Ramos (cell line): ENCODE data around the gene CHRNA5.

Source experiments
- in situ Hi-C: fragments of 300-500 bp; cut with MboI; formaldehyde crosslinking; loops from one replicate; pipeline ENCODE4 v1.14.3; 2022; ENCODE audit warnings: low sequenced_read_pairs; ENCODE audit not compliant: unreplicated experiment

CHRNA5 gene

DNA sequence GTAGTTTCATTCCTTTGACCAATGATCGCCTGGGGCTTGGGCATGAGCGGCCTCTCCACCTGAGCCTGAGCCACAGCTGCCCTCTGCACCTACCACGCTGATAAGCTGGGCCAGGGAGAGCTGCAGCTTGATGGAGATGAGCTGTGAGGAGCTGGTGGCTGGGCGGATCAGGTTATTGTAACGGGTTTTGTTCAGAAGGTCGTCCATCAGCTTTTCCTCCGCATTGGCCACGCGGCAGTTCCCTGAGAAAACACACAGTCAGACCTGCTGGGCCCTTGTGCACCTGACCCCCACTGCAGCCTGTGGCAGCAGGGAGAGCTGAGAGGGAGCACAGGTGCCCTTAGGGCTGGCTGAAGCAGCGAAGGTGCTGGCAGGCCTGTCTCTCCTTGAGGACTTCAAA lies 70.0 kb downstream of the CHRNA5 start:
- in situ Hi-C loops: no loop called here

DNA sequence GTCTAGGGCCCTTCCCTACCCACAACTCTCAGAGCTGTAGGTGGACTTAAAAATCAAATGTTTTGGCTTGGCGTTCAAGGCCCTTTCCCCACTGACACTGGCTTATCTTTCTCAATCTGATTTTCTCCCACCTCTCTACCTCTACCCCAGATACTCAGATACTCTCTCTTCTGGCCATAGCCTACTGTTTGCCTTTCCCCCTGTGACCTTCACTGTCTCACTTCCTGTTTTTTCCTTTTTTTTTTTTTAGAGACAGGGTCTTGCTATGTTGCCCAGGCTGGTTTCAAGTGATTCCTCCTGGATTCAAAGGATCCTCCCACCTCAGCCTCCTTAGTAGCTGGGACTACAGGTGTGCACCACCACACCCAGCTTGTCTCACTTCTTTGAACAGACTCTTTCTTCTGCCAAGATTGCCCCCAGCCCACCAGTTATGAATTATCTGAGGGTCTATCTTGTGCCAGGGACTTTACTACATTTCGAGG lies 71.1 kb downstream of the CHRNA5 start:
- in situ Hi-C loops: no loop called here

DNA sequence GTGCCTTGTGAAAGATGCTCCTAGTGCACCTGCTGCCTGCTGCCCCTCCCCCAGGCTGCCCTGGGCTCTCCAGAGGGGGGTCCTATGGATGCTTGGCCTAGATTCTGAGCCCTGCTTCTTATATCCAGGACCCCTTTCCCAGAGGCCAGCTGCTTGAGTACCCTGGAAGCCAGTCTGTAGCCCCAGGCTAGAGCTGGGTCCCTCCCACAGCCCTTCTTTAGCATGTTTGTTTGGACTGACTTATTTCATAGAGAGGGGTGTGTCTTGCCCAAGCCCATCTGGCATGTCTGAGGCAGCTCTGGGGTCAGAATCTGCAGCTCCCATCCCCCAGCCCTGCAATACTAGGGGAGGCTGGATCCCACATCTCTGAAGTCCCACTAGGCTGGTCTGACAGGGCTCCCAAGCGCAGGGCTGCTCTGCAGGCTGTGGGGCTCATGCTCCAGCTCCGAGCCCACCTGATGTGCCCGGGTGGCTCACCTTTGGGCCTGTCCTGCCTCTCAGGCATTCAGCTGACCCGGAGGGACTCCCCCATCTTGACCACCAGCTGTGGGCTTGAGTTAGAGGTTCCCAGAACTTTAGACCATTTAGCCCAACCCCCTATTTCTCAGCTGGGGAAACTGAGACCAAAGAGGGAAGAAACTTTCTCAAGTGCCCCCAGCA lies 72.6 kb downstream of the CHRNA5 start:
- in situ Hi-C loops: no loop called here

DNA sequence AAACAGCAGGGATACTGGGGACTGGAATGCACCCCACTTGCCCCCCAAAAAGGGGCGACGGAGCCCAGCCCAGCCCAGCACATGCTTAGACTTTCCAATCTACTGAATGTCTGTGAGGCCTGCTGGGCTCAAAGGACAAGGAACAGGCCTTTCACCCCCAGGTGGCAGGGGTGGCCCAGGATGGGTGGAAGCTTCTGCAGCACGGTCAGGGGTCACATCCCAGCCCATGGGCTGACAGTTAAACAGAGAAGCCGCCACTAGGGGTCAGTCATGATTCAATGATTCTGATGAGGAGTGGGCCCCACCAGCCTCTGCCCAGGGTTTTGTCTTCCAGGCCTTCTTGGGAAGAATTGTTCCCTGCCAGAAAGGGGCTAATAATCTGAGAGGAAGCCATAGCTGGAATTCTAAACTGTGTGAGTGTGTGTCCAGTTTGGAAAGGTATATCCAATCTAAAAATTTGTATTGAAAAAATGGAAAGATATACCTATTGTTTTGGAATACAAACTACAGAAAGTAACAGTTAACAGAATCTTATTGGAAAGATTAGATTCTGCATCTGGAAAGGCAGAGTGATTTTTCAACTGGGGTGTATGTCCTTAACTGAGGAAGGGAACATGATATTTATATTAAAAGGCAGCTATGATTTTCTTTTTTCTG lies 73.5 kb downstream of the CHRNA5 start:
- in situ Hi-C loops: no loop called here

DNA sequence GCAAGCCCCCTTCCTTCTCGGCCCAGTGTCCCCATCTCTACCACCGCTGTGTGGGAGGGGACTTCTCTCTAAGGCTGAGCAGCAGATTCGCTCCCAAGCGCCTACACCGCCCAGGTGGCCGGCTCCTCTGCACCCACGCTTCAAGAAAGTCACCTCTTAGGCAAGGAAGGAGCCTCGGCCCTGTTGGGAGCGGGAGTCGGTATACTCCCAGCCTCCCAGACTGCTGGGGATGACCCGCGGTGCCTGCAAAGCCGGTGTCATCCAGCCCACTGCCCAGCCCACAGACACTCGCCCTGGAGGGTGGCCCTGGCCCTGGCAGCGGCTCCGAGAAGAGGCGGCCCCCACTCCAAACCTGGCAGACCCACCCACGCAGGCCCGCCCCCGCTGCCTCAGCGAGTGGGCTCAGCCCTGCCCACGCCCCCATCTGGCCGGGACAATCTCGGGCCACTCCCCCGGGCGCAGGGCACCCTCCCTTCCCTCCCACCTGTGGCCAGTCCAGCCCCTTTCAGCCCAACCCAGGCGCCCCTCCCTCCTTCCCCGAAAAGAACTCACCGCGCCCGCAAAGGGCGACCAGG lies 75.3 kb downstream of the CHRNA5 start:
- in situ Hi-C loops: no loop called here

DNA sequence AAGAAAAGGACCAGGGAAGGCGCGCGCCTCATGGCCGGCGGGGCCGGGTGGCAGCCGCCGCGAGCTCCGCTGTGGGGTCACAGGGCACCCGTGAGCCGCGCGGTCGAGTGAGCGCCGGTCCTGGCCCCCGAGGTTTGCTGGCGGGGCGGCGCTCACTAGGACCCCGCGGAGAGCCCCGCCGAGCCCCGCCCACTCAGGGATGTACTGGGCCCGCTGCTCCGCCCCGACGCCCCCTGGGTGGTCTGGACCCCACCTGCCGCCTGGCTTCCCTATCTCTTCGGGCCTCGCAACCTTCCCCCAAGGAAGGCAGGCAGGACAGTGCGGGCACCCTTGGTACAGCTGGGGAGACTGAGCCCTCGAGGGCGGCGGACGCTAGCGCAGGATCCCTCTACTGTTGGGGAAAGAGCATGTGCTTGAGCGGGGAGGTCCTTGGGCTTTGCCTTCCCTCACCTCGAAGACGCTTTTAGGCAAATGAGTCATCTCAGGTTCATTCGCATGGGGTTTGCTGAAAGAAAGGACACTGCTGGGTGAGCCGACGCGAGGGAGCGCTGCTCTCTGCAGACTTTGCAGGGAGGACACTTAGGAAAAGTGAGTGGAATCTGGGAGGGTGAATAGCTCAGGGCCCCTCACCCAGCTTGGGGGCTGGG lies 75.9 kb downstream of the CHRNA5 start, which contains the start of gene CHRNB4:
TSS of gene CHRNB4 (minus strand) at position 109 of the 647 bp plus-strand sequence. CDS start at position 32, 77 bp downstream.
- in situ Hi-C loops: no loop called here

DNA sequence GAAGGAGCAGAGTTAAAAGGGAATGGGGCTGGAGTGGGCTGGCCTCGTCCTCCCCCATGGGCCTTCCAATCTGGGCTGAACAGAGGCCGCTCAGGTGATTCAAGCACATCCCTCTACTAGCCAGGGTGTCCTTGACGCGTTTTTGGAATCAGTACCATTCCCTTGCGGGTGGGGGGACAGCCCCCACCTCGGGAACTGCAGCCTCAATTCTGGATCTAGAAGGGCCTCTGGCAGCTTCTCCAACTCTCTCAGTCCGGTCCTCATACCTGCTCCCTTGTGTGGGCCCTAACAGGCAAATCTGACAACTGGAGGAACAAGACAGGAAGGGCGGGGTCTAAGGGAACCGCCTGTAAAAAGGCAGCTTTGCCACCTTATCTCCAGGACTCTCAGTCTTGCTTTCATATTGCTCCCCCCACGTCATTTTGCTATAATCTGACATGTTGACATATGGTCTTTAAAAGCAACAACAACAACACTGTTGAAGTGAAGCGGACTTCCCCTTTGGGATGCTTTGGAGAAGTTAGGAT lies 76.5 kb downstream of the CHRNA5 start:
- in situ Hi-C loops: no loop called here

DNA sequence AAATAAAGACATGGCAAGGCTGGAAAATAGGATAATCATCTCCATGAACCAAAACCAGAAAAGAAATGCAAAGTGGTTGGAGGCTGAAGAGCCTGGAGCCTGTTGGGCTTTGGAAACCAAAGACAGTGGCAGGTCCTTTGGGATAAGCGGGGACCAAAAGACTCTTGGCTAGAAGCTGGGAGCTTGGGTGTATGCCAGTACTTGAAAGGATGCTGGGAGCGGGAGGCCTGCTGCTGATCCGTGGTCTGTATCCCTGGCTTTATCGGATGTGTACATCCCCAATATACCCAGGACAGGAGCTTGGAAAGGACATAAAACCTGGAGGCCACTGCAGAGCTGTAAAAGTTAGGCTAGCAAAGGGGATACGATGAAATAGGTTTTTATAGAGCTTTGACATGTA lies 77.0 kb downstream of the CHRNA5 start:
- in situ Hi-C loops: no loop called here
